ENCODE data around the gene MYH11. TPM values are rescaled to one million over a fixed set of nuclear protein-coding genes. Genes with fewer than 3 reads are reported as not detected.
"Not testable (repeated sequence)": the region's sequence is repeated elsewhere in the genome, so short reads cannot be mapped to it uniquely, and the experiment has no call there.

The MYH11 gene
- total RNA-seq, 1 donor from 2014 or later, result 0.05 TPM

- no peak for TF ChIP-seq CTCF (conservative IDR thresholded peaks at IDR 0.05)
- Mint-ChIP-seq H3K4me1 (no peaks in the 10 kb centered on the region), H3K9me3 (peaks cover 8% of the 10 kb centered on the region), H3K4me3 (no peak overlapping the region), H3K27ac (ENCODE audit: unreplicated experiment) (no peak overlapping the region), H3K36me3 (ENCODE audit: low read depth) (no peaks in the 10 kb centered on the region), H3K27me3 (ENCODE audit: low read depth) (peaks cover 24% of the 10 kb centered on the region)
- DNase-seq (ENCODE audit: low read depth, low spot score), result no peak
These were observed 40.6 kb downstream of the MYH11 start for GRCh38 chr16:15816228-15816627.

GRCh38 chr16:15812401-15812750 lies 44.5 kb downstream of the MYH11 start:
- not testable (repeated sequence) for H3K4me3 Mint-ChIP-seq; H3K4me1 Mint-ChIP-seq; DNase-seq (ENCODE audit: low read depth, low spot score); H3K27ac Mint-ChIP-seq (ENCODE audit: unreplicated experiment); H3K36me3 Mint-ChIP-seq (ENCODE audit: low read depth); H3K9me3 Mint-ChIP-seq
- H3K27me3 Mint-ChIP-seq (ENCODE audit: low read depth), result peaks cover 16% of the 10 kb centered on the region

- Mint-ChIP-seq H3K36me3 (ENCODE audit: low read depth) (no peaks in the 10 kb centered on the region), H3K9me3 (peaks cover 5% of the 10 kb centered on the region), H3K4me1 (no peaks in the 10 kb centered on the region), H3K4me3 (no peak overlapping the region), H3K27ac (ENCODE audit: unreplicated experiment) (no peak overlapping the region), H3K27me3 (ENCODE audit: low read depth) (peaks cover 16% of the 10 kb centered on the region)
- no peak for TF ChIP-seq CTCF (conservative IDR thresholded peaks at IDR 0.05)
- no peak for DNase-seq (ENCODE audit: low read depth, low spot score)
These were observed 45.1 kb downstream of the MYH11 start for GRCh38 chr16:15811481-15812400.

DNA sequence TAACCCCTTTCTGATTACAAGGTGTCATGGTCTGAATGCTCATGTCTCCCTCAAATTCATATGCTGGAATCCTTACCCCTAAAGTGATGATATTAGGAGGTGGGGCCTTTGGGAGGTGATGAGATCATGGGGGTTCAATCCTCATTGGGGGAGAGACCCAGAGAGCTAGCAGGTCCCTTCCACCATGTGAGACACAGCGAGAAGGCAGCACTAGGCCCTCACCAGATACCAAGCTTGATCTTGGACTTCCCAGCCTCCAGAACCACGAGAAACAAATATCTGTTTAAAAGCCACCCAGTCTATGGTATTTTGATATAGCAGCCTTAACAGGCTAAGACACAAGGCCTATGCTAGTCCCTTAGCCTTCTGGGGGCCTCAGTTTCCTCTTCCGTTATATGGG lies 45.9 kb downstream of the MYH11 start:
- H3K36me3 Mint-ChIP-seq (ENCODE audit: low read depth), result no peaks in the 10 kb centered on the region
- H3K27me3 Mint-ChIP-seq (ENCODE audit: low read depth), result peaks cover 13% of the 10 kb centered on the region
- TF ChIP-seq CTCF (conservative IDR thresholded peaks at IDR 0.05), result no peak
- DNase-seq (ENCODE audit: low read depth, low spot score), result no peak
- no peak overlapping the region for H3K4me3 Mint-ChIP-seq
- no peaks in the 10 kb centered on the region for H3K4me1 Mint-ChIP-seq
- H3K9me3 Mint-ChIP-seq, result peaks cover 1% of the 10 kb centered on the region
- no peak overlapping the region for H3K27ac Mint-ChIP-seq (ENCODE audit: unreplicated experiment)

DNA sequence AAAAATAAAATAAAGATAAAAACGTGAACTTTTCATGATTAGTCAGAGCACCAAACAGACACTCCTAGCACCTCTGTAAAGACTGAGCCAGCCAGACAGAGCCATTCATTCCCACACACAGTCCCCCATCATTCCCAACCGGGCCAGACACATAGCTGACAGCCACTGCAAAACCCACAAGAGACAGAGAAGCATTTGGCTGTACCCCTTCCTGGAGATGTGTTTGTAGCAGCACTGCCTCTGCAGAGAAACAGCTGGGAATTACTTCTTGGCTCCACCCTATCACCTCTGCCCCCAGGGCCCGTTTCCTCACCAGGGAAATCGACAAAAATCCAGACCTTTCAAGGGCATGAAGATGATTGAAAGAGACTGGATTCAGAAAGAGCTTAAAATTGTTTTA lies 46.4 kb downstream of the MYH11 start:
- TF ChIP-seq CTCF (conservative IDR thresholded peaks at IDR 0.05), result no peak
- no peak overlapping the region for H3K4me3 Mint-ChIP-seq
- no peaks in the 10 kb centered on the region for H3K9me3 Mint-ChIP-seq
- peaks cover 10% of the 10 kb centered on the region for H3K27me3 Mint-ChIP-seq (ENCODE audit: low read depth)
- no peaks in the 10 kb centered on the region for H3K36me3 Mint-ChIP-seq (ENCODE audit: low read depth)
- no peaks in the 10 kb centered on the region for H3K4me1 Mint-ChIP-seq
- no peak for DNase-seq (ENCODE audit: low read depth, low spot score)
- H3K27ac Mint-ChIP-seq (ENCODE audit: unreplicated experiment), result no peak overlapping the region

GRCh38 chr16:15809297-15809696 lies 47.5 kb downstream of the MYH11 start:
- not testable (repeated sequence) for H3K36me3 Mint-ChIP-seq (ENCODE audit: low read depth); H3K4me1 Mint-ChIP-seq; H3K4me3 Mint-ChIP-seq; H3K27me3 Mint-ChIP-seq (ENCODE audit: low read depth); H3K9me3 Mint-ChIP-seq; H3K27ac Mint-ChIP-seq (ENCODE audit: unreplicated experiment); DNase-seq (ENCODE audit: low read depth, low spot score)
